A673 (cell line): ENCODE data around the gene NOC4L. TPM values are rescaled to one million over a fixed set of nuclear protein-coding genes. Genes with fewer than 3 reads are reported as not detected.

Source experiments
- BruUV-seq: library from RNA; stranded (reverse); fragments of 400-500 nt; replicated peaks from 2 replicates; lab custom pipeline; 2021; lab: Mats Ljungman, UMichigan
- CTCF ChIA-PET: fragments of 300-600 bp; sonication (Branson Sonifier 250); formaldehyde crosslinking; loops from one replicate; lab custom pipeline; 2022; ENCODE audit warnings: antibody characterized with exemption; lab: Charles Lee
- POLR2A ChIA-PET: fragments of 300-600 bp; sonication (Branson Sonifier 250); formaldehyde crosslinking; loops from one replicate; lab custom pipeline; 2022; ENCODE audit warnings: antibody characterized with exemption; ENCODE audit not compliant: low non-redundant PET; lab: Charles Lee
- DNase-seq: peaks from one replicate; pipeline ENCODE4 v3.0.0-alpha.2; 2015; ENCODE audit warnings: low spot score
- H3K27ac ChIP-seq: fragments of 200-600 bp; sonication (generic); 2 replicates; pipeline ENCODE4 v1.5.1; 2016; ENCODE audit warnings: mixed run types, low read depth, mild to moderate bottlenecking, mixed read lengths, antibody characterized with exemption, low read length; ENCODE audit not compliant: poor library complexity, severe bottlenecking
- H3K27me3 ChIP-seq: fragments of 200-600 bp; sonication (generic); replicated peaks from 2 replicates; pipeline ENCODE4 v1.6.1; 2017; ENCODE audit warnings: mixed run types, low read depth, mild to moderate bottlenecking, mixed read lengths, antibody characterized with exemption, low read length; ENCODE audit not compliant: insufficient read depth, poor library complexity
- H3K36me3 ChIP-seq: fragments of 200-600 bp; sonication (generic); 2 replicates; pipeline ENCODE4 v1.6.1; 2016; ENCODE audit warnings: mixed run types, mild to moderate bottlenecking, mixed read lengths, antibody characterized with exemption, low read length; ENCODE audit not compliant: insufficient read depth, poor library complexity, severe bottlenecking
- H3K4me1 ChIP-seq: fragments of 200-600 bp; sonication (generic); 2 replicates; pipeline ENCODE4 v1.6.1; 2017; ENCODE audit warnings: mixed run types, mild to moderate bottlenecking, mixed read lengths, antibody characterized with exemption, low read length; ENCODE audit not compliant: insufficient read depth, poor library complexity, severe bottlenecking
- H3K4me3 ChIP-seq: fragments of 200-600 bp; sonication (generic); 2 replicates; pipeline ENCODE4 v1.5.1; 2016; ENCODE audit warnings: low read depth, mixed run types, mild to moderate bottlenecking, mixed read lengths, low read length; ENCODE audit not compliant: poor library complexity, severe bottlenecking
- H3K9me3 ChIP-seq: fragments of 200-600 bp; sonication (generic); 2 replicates; pipeline ENCODE4 v1.6.1; 2016; ENCODE audit warnings: mixed run types, low read depth, mild to moderate bottlenecking, mixed read lengths, antibody characterized with exemption, low read length; ENCODE audit not compliant: poor library complexity, severe bottlenecking
- EZH2 ChIP-seq: fragments of 200-600 bp; sonication (generic); IDR thresholded peaks from 2 replicates; pipeline ENCODE4 v1.6.1; 2017; ENCODE audit warnings: borderline replicate concordance, low read depth, mild to moderate bottlenecking, mixed read lengths, antibody characterized with exemption, low read length; ENCODE audit not compliant: poor library complexity, severe bottlenecking
- intact Hi-C: fragments of 100-400 bp; cut with micrococcal nuclease; formaldehyde crosslinking; loops from one replicate; pipeline ENCODE4 v1.10.0; 2022; ENCODE audit not compliant: unreplicated experiment
- total RNA-seq: library from RNA; stranded (reverse); gene quantifications from 2 replicates; pipeline ENCODE4 v1.2.3, GENCODE V29; 2021
- TF ChIP-seq, protein P1 (sequence below): fragments of 300-800, 200-600 bp; sonication (generic); conservative IDR thresholded peaks from 2 replicates; pipeline ENCODE4 v1.5.1; 2017; ENCODE audit warnings: low read depth, mild to moderate bottlenecking, antibody characterized with exemption, low read length, moderate library complexity, mixed read lengths

The NOC4L gene
- total RNA-seq, 1 experiment from 2014 or later, result 46.9 TPM

DNA sequence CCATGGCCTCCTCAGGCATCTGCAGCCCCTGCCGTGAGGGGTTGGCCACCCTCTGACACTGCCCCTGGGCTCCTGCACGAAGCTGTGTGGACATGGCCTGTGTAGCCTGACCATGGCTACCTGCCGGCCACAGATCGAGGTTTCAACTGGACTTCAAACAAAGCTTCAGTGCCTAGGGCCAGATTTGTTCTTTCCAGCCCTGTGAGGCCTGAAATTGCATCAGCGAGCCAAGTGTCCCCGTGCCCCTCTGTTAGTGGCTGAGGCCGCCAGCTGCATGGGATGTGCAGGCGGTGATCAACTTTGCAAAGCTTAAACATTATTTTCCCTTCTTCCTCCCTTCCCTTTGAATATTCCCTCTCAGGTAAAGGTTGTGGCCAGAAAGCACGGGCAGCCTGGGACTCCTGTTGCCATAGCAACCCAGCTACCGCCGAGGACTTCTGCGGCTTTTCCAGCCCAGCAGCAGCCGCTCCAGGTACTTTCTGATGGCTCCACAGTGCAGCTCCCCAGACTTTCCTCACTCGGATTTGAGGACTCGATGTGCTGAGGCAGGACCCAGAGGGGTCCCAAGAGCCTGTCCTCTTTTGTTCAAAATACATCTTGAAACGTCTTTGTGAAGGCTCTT, 35.9 kb upstream of the NOC4L start:
- POLR2A ChIA-PET, result no interaction called here
- H3K4me3 ChIP-seq, result no peak overlapping the region
- intact Hi-C loops, result no loop called here
- DNase-seq, result no peak
- BruUV-seq, result no TSS peak
- TF ChIP-seq, protein P1, sequence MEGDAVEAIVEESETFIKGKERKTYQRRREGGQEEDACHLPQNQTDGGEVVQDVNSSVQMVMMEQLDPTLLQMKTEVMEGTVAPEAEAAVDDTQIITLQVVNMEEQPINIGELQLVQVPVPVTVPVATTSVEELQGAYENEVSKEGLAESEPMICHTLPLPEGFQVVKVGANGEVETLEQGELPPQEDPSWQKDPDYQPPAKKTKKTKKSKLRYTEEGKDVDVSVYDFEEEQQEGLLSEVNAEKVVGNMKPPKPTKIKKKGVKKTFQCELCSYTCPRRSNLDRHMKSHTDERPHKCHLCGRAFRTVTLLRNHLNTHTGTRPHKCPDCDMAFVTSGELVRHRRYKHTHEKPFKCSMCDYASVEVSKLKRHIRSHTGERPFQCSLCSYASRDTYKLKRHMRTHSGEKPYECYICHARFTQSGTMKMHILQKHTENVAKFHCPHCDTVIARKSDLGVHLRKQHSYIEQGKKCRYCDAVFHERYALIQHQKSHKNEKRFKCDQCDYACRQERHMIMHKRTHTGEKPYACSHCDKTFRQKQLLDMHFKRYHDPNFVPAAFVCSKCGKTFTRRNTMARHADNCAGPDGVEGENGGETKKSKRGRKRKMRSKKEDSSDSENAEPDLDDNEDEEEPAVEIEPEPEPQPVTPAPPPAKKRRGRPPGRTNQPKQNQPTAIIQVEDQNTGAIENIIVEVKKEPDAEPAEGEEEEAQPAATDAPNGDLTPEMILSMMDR, result no peak
- no peak for TF ChIP-seq EZH2
- H3K36me3 ChIP-seq, result peaks cover 4% of the 10 kb centered on the region
- H3K9me3 ChIP-seq, result no peaks in the 10 kb centered on the region
- no peaks in the 10 kb centered on the region for H3K4me1 ChIP-seq
- CTCF ChIA-PET, result no interaction called here
- H3K27me3 ChIP-seq, result no peaks in the 10 kb centered on the region
- H3K27ac ChIP-seq, result no peak overlapping the region

DNA sequence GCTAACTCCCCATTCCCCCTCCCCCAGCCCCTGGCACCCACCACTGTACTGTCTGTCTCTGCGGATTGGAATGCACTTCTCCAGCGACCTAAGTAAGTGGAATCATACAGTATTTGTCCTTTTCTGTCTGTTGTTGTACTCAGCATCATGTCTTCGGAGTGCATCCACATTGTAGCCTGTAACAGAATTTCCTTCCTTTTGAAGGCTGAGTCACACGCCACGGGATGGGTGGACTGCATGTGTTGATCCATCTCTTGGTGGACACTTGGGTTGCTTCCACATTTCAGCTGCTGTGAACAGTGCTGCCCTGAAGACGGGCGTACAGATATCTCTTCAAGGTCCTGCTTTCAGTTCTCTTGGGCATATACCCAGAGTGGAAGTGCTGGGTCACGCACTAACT, 34.5 kb upstream of the NOC4L start:
- no TSS peak for BruUV-seq
- Histone ChIP-seq H3K4me3 (no peak overlapping the region), H3K9me3 (no peaks in the 10 kb centered on the region), H3K27me3 (no peaks in the 10 kb centered on the region), H3K36me3 (peaks cover 4% of the 10 kb centered on the region), H3K4me1 (no peaks in the 10 kb centered on the region), H3K27ac (no peak overlapping the region)
- ChIA-PET POLR2A (no interaction called here), CTCF (no interaction called here)
- no peak for TF ChIP-seq EZH2
- TF ChIP-seq, protein P1, result no peak
- intact Hi-C loops, result no loop called here
- no peak for DNase-seq

DNA sequence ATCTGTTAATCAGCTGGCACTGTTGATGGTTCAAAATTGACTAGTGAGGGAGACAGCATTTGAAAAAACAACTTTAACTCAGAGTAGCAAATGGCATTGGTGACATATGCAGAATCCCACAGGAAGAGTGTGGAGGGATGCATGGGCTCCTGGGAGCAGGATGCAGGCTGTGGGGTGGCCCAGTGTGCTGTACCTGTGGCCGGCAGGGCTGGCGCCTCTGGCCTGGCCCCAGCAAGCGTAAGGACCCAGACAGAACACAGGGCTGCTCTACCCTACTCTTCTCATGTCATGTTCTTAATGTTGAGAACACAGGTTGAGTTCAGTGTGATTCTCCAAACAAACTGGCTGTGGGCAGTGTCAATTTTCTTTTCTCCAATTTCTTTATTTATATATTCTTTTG, 33.6 kb upstream of the NOC4L start:
- POLR2A ChIA-PET, result no interaction called here
- no peaks in the 10 kb centered on the region for H3K9me3 ChIP-seq
- H3K27me3 ChIP-seq, result no peaks in the 10 kb centered on the region
- CTCF ChIA-PET, result no interaction called here
- H3K27ac ChIP-seq, result no peak overlapping the region
- intact Hi-C loops, result no loop called here
- no peaks in the 10 kb centered on the region for H3K4me1 ChIP-seq
- TF ChIP-seq, protein P1, result no peak
- TF ChIP-seq EZH2, result no peak
- H3K4me3 ChIP-seq, result no peak overlapping the region
- no peak for DNase-seq
- BruUV-seq, result no TSS peak
- peaks cover 4% of the 10 kb centered on the region for H3K36me3 ChIP-seq
